ENCODE data around the gene C6.
"Not testable (repeated sequence)": the region's sequence is repeated elsewhere in the genome, so short reads cannot be mapped to it uniquely, and the experiment has no call there.

The C6 gene

GRCh38 chr5:41196197-41196596, 17.1 kb downstream of the C6 start:
- DNase-seq = no peak

GRCh38 chr5:41195228-41195627, 18.1 kb downstream of the C6 start:
- DNase-seq = no peak

- DNase-seq = no peak
Measured at GRCh38 chr5:41194339-41194738, 19.0 kb downstream of the C6 start.

- DNase-seq = no peak
Measured at GRCh38 chr5:41193456-41194205, 19.7 kb downstream of the C6 start.

- no peak for DNase-seq
Measured at GRCh38 chr5:41191249-41191648, 22.1 kb downstream of the C6 start.

- no peak for DNase-seq
Measured at GRCh38 chr5:41186143-41186542, 27.2 kb downstream of the C6 start.

- not testable (repeated sequence) for DNase-seq
Measured at GRCh38 chr5:41183331-41183730, 30.0 kb downstream of the C6 start.

GRCh38 chr5:41182666-41183065, 30.7 kb downstream of the C6 start:
- DNase-seq = no peak

- DNase-seq = no peak
Measured at GRCh38 chr5:41181691-41182564, 31.4 kb downstream of the C6 start.

- no peak for DNase-seq
Measured at GRCh38 chr5:41176952-41177351, 36.4 kb downstream of the C6 start.

GRCh38 chr5:41172012-41172411, 41.3 kb downstream of the C6 start:
- DNase-seq = no peak

- DNase-seq = no peak
Measured at GRCh38 chr5:41161271-41161670, 52.1 kb downstream of the C6 start.

- DNase-seq = no peak
Measured at GRCh38 chr5:41157272-41157894, 55.9 kb downstream of the C6 start.

- DNase-seq = no peak
Measured at GRCh38 chr5:41156739-41157138, 56.6 kb downstream of the C6 start.

- DNase-seq = no peak
Measured at GRCh38 chr5:41154491-41154890, 58.8 kb downstream of the C6 start.

- DNase-seq = no peak
Measured at GRCh38 chr5:41151564-41151963, 61.8 kb downstream of the C6 start.

- no peak for DNase-seq
Measured at GRCh38 chr5:41148448-41148847, 64.9 kb downstream of the C6 start.

- DNase-seq = no peak
Measured at GRCh38 chr5:41145306-41145705, 68.0 kb downstream of the C6 start.

GRCh38 chr5:41143131-41143901, 70.0 kb downstream of the C6 start:
- no peak for DNase-seq

GRCh38 chr5:41127967-41128690, 85.2 kb downstream of the C6 start:
- no peak for DNase-seq

GRCh38 chr5:41122459-41122858, 90.9 kb downstream of the C6 start:
- no peak for DNase-seq

GRCh38 chr5:41120600-41120999, 92.7 kb downstream of the C6 start:
- no peak for DNase-seq

Measured in suppressor macrophage treated with lipopolysaccharide for 4 hours (primary cell).